Measurements from ENCODE around the gene LYZL4.

LYZL4 gene

DNA sequence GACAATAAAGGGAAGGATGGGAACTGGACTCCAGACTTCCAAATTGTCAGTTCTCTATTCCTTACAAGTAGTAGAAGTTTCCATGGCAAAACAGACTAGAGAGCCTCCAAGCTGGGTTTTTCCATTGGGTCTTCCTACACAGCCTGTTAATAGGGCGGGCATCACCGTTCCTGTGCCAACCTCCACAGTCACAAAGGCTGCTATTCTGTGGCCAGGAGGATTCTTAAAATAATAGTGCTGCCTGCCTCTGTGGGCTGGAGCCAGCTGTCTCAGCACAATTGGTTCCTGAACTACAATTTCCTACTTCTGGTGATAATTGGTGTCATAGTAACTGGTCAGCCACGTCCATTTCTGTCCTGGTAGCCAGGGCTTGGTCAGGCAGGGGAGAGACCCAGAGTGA, 38.6 kb downstream of the LYZL4 start:
- DNase-seq (ENCODE audit: low read depth, low spot score) = no peak

DNA sequence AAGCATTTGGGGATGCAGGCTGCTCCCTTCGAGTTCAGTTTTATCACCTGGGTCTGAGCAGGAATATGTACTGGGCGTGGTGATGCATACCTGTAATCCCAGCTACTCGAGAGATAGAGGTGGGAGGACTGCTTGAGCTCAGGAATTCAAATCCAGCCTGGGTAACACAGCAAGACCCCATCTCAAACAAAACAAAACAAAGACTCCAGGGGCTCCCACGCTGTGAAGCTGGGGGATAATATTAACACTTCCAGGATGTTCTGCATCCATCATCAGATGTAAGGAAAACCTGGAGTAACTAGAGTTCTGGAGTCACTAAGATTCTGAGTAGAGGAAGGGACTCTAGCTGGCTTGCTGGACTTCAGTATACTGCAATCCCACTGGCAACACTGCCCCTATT, 40.6 kb downstream of the LYZL4 start:
- DNase-seq (ENCODE audit: low read depth, low spot score) = no peak

DNA sequence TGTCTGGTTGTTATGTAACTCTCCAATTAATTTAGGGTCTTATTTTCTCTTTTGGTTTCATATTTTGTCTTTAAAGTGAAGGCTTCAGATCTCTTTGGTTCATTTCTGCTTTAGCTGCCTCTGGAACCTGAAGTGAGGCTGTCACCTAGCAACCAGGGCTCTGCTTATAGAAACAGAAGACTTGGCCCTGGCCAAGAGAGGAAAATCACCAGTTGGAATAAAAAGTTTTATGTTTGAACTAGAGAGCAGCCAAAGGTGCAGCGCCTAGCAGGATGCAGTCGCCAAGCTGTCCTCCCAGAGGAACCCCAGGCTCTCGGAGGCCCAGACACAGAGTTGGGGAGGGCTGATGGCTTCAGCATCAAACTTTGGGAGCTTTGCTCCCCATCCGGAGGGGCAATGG, 41.1 kb downstream of the LYZL4 start:
- no peak for DNase-seq (ENCODE audit: low read depth, low spot score)

DNA sequence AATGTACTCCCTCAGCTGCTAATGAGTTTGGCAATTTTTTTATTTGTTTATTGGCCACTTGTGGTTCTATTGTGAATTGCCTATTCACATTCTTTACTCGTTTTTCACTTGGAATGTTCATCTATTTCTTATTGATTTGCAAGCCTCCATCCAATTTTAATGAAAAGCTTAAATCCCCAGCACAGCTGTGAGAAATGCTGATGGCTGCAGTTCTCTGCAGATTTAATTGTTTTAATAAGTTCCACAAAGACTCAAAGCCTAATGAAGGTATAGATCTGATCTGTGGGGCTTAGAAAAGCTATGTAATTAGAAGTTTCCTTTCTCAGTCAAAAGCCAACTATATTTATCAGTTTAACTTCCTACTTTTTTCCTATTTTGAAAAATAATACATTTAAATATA, 41.5 kb downstream of the LYZL4 start:
- no peak for DNase-seq (ENCODE audit: low read depth, low spot score)

DNA sequence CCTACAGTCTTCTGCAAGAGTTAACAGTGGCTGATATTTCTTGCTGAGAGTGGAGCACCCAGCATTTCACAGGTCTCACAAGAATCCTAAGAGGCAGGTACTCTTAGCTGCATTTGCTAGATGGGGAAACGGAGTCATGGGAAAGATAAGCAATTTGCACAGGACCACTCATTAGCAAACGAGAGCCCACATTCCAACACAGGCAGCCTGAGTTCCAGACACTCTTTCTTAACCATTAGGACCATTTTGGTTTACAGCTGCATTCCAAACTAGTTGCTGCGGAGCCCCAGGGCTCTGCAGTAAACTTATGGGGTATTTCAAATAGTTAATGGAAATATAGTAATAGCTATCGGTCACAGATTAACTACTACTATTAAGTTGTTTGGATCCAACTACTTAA, 42.5 kb downstream of the LYZL4 start:
- no peak for DNase-seq (ENCODE audit: low read depth, low spot score)

DNA sequence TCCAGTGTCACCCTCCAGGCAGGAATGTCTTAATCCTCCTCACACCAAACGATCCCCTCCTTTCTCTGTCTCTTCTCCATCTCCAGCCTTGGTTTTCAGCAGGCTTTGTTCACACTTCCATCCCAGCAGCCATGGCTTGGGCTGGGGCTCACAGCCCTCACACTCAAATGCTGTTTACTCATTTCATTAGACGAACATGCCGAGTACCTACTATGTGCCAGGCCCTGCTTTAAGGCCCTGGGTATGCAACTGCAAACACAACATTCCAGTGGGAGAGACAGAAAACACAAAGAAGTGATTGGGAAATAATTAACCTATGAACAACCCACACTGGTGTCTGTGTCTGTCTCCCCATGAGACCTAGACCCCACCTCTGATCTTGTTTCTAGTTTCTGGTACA, 43.9 kb downstream of the LYZL4 start:
- no peak for DNase-seq (ENCODE audit: low read depth, low spot score)

DNA sequence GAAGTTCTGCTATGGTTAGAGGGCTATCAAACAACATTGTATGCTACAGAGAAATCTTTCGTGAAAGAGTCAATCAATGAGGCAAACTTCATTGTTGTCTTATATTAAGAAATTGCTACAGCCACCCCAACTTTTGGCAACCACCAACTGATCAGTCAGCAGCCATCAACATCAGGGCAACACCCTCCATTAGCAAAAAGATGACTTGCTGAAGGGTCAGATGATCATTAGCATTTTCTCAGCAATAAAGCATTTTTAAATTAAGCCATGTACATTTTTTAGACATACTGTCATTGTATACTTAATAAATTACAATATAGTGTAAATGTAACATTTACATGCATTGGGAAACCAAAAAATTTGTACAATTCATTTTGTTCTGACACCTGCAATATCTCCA, 53.1 kb downstream of the LYZL4 start:
- no peak for DNase-seq (ENCODE audit: low read depth, low spot score)

DNA sequence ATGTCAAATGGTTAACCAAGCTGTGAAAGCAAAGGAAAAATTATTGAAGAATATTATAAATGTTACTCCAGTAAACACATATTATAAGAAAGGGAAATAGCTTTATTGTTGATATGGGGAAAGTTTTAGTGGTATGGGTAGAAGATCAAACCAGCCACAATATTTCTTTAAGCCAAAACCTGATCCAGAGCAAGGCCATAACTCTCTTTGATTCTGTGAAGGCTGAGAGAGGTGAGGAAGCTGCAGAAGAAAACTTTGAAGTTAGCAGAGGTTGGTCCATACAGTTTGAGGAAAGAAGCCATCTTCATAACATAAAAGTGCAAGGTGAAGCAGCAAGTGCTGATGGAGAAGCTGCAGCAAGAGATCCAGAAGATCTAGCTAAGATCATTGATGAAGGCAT, 54.8 kb downstream of the LYZL4 start:
- no peak for DNase-seq (ENCODE audit: low read depth, low spot score)

DNA sequence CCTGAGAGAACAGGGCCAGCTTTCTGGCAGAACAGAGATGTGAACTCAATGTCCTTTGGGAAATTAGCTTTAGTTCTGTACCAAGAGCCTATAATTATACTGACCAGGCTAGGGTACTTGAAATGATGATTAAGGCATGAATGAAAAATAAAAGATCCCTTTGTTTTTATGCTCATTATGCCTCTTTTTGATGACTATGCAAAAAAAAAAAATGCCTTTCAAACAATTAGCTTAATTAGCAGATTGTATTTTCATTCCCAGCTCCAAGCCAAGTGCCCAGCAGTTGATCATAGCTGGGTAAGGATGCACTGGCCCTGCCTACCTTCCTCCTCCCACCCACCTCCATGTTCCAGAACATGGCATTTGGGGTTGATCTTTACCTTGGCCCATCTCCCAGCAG, 56.8 kb downstream of the LYZL4 start:
- DNase-seq (ENCODE audit: low read depth, low spot score) = no peak

DNA sequence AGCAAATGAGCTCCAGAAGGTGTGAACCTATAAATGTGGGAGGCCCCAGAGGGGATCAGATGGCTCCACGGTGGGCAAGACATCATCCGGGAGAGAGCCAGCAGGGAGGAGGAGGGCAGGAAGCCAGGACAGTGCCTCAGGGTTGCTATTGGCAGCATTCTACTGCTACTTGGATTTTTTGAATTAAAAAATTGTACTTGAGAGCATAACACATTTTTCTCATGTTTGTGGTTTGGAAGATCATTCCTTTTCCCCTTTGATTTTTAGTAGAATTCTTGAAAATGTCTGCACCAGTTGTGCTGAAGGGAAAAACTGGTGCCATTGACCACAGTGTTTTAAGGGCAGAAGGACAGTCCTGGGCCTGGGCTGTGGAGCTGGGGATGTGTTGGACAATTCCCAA, 59.2 kb downstream of the LYZL4 start:
- no peak for DNase-seq (ENCODE audit: low read depth, low spot score)

DNA sequence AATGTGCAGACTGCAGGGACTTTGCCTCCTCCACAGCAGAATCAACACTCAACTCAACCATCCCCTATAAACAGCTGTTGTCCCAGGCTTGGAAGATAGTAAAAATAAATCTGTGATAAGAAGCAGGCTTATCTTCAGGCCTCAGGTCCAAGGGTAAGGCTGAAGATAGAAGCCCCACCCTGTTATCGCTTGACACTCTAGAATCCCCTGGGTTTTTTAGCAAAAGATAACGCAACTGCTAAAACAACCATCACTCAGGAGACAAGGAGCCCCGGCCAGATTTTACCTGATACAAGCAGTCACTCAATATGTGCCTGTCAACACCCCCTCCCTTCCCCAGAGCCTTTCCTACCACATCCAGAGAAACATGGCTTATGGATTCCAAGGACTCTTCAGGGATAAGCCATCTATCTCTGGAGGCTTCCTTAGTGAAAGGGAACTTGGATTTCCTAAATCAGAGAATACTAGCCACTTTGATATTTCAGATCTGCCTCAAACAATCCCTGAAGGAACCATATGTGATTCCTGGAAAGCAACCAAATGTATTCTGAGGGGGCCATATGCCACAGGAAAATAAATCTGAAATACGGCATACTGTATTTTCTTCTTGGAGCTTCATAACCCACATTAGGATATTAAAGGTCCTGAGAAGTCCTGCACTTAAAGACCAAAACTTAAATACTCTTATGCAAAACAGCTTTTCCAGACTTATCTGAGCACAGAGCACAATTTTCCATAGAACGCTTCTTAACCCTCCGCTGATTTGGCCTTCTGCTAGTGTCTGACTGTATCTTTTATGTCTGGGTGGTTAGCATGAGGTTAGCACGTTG, 60.4 kb downstream of the LYZL4 start:
- no peak for DNase-seq (ENCODE audit: low read depth, low spot score)

DNA sequence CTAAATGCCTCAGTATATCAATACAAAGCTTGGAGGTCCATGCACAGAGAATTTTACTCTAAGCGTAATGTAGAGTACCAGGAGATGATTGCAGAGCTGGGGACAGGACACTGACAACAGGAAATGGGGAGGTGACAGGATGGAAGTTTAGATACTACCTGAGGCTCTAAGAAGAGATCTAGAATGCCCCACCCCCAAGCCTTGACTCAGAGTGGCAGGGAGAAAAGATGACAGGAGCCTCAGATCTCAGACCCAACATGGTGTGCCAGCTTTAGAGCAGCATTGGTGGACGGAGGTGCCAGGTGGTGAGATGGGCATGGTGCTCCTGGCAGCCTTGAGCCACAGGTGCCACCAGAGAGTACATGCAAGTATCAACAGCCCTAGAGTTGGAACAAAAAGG, 62.5 kb downstream of the LYZL4 start:
- DNase-seq (ENCODE audit: low read depth, low spot score) = no peak

Measured in smooth muscle cell of the brain vasculature (primary cell).